HEK293T (cell line): ENCODE data around the gene TINAGL1.

Source experiments
- CTCF ChIA-PET: fragments of 350-600 bp; formaldehyde crosslinking; extraction: SDS; loops from one replicate; lab custom pipeline; 2021; ENCODE audit warnings: antibody characterized with exemption, inconsistent platforms; lab: Yijun Ruan, JAX
- POLR2A ChIA-PET: fragments of 350-600 bp; formaldehyde crosslinking; extraction: SDS; loops from one replicate; lab custom pipeline; 2020; ENCODE audit warnings: antibody characterized with exemption, inconsistent platforms; lab: Yijun Ruan, JAX
- DNase-seq: peaks from one replicate; pipeline ENCODE4 v3.0.0; 2012; ENCODE audit warnings: mixed read lengths; ENCODE audit errors: extremely low spot score
- ARNT ChIP-seq: fragments of 450-650 bp; IDR thresholded peaks from 2 replicates; pipeline ENCODE4 v1.6.1; 2017; ENCODE audit warnings: mild to moderate bottlenecking
- BHLHE40 ChIP-seq: fragments of 450-650 bp; IDR thresholded peaks from 2 replicates; pipeline ENCODE4 v1.6.1; 2016; ENCODE audit warnings: mild to moderate bottlenecking, moderate library complexity, borderline replicate concordance
- CTBP1 ChIP-seq: fragments of 450-650 bp; IDR thresholded peaks from 2 replicates; pipeline ENCODE4 v1.6.1; 2016; ENCODE audit warnings: borderline replicate concordance
- ELF4 ChIP-seq: fragments of 450-650 bp; IDR thresholded peaks from 2 replicates; pipeline ENCODE4 v1.6.1; 2017; ENCODE audit warnings: antibody characterized with exemption
- FOXA1 ChIP-seq: fragments of 450-650 bp; IDR thresholded peaks from 2 replicates; pipeline ENCODE4 v1.6.1; 2016; ENCODE audit warnings: mild to moderate bottlenecking
- FOXK2 ChIP-seq: fragments of 450-650 bp; IDR thresholded peaks from 2 replicates; pipeline ENCODE4 v1.6.1; 2016; ENCODE audit warnings: mild to moderate bottlenecking
- FOXM1 ChIP-seq: fragments of 450-650 bp; IDR thresholded peaks from 2 replicates; pipeline ENCODE4 v1.6.1; 2017; ENCODE audit warnings: mild to moderate bottlenecking, borderline replicate concordance
- HDGF ChIP-seq: fragments of 450-650 bp; IDR thresholded peaks from 2 replicates; pipeline ENCODE4 v1.6.1; 2017; ENCODE audit warnings: antibody characterized with exemption, borderline replicate concordance
- L3MBTL2 ChIP-seq: fragments of 450-650 bp; conservative IDR thresholded peaks from 2 replicates; pipeline ENCODE4 v1.6.1; 2016; ENCODE audit warnings: mild to moderate bottlenecking
- LEF1 ChIP-seq: fragments of 450-650 bp; IDR thresholded peaks from 2 replicates; pipeline ENCODE4 v1.6.1; 2017; ENCODE audit warnings: mild to moderate bottlenecking, borderline replicate concordance
- NFRKB ChIP-seq: fragments of 450-650 bp; IDR thresholded peaks from 2 replicates; pipeline ENCODE4 v1.6.1; 2016; ENCODE audit warnings: mild to moderate bottlenecking, moderate library complexity
- SP1 ChIP-seq: fragments of 450-650 bp; IDR thresholded peaks from 2 replicates; pipeline ENCODE4 v1.6.1; 2017
- SUZ12 ChIP-seq: fragments of 450-650 bp; IDR thresholded peaks from 2 replicates; pipeline ENCODE4 v1.6.1; 2016; ENCODE audit warnings: mild to moderate bottlenecking
- TARDBP ChIP-seq: fragments of 450-650 bp; IDR thresholded peaks from 2 replicates; pipeline ENCODE4 v1.6.1; 2016
- ZNF384 ChIP-seq: fragments of 450-650 bp; IDR thresholded peaks from 2 replicates; pipeline ENCODE4 v1.6.1; 2016
- TF ChIP-seq, protein P1 (sequence below): fragments of 450-650 bp; IDR thresholded peaks from 2 replicates; pipeline ENCODE4 v1.6.1; 2016

The TINAGL1 gene

DNA sequence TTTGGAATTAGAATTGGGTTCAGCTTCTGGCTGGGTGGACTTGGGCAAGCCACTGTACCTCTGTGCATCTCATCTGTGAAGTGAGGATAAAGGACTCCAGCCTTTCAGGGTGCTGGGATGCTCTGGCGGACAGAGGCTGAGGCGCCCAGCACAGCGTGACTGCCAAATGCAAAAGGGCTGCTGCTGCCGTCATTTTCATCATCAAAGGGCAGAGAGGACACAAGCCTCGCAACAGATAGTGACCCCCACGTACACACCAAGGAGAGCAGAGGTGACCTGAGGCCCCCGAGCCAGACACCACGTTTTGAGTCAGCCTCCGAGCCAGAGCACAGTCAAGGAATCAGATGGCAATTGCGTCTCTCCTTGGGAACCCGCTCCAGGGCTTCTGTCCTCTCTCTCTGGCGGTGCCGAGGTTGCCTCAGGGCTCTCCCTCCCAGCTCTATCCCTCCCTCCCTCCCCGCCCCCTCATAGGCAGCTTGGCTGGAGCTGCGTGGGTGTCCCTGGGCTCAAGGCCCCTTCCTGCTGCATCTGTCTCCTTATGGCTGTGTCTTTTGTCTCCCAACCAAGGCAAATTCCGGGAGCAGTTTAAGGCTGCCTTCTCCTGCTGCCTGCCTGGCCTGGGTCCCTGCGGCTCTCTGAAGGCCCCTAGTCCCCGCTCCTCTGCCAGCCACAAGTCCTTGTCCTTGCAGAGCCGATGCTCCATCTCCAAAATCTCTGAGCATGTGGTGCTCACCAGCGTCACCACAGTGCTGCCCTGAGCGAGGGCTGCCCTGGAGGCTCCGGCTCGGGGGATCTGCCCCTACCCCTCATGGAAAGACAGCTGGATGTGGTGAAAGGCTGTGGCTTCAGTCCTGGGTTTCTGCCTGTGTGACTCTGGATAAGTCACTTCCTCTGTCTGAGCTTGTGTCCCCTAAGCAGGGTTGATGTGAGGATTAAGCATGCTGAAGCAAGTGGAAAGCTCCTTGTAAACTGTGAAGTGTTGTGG lies 50.2 kb downstream of the TINAGL1 start:
- POLR2A ChIA-PET, result no interaction called here
- DNase-seq, result no peak
- CTCF ChIA-PET, result interaction anchor here (0.6 kb wide), 1 partner anchor 8 kb away, joined by 3 read pairs; no protein-coding TSS in a partner anchor
- TF ChIP-seq NFRKB, result no peak
- TF ChIP-seq, protein P1, sequence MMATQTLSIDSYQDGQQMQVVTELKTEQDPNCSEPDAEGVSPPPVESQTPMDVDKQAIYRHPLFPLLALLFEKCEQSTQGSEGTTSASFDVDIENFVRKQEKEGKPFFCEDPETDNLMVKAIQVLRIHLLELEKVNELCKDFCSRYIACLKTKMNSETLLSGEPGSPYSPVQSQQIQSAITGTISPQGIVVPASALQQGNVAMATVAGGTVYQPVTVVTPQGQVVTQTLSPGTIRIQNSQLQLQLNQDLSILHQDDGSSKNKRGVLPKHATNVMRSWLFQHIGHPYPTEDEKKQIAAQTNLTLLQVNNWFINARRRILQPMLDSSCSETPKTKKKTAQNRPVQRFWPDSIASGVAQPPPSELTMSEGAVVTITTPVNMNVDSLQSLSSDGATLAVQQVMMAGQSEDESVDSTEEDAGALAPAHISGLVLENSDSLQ, result no peak

DNA sequence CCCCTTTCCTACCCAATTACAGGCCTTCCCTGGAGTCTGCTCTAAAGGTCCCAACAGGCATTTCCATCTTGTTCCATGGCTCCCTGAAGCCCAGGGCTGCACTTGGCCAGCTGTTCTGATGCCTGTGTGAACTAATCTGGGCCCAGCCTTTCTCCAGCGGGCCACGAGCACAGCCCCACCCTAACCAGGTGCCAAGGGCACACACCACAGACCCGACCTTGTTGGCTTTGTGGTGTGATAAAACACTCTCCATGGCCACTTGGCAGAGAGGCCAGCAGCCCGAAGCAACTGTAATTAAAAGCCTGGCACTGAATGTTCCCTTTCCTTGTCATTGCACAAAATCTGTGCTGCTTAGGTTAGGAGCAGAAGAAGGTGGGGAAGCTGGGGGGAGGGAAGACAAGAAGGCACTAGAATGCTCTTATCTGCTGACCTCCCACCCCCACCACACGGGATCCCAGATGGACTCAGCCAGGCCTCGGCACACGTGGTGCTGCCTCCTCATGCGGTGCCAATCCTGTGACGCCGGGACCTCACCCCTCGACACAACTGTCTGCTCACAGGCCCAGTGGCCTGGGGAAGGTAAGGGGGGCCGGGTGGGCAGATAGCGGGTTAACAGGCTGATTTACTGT lies 51.1 kb downstream of the TINAGL1 start:
- no peak for DNase-seq
- ChIA-PET POLR2A (no interaction called here), CTCF (interaction anchor here (1.1 kb wide), 1 partner anchor 62 kb away, joined by 3 read pairs; no protein-coding TSS in a partner anchor)
- TF ChIP-seq HDGF, result no peak
- TF ChIP-seq, protein P1, result no peak
- no peak for TF ChIP-seq BHLHE40
- no peak for TF ChIP-seq FOXA1
- no peak for TF ChIP-seq SP1
- TF ChIP-seq FOXK2, result no peak
- TF ChIP-seq FOXM1, result no peak
- TF ChIP-seq NFRKB, result no peak
- no peak for TF ChIP-seq SUZ12

DNA sequence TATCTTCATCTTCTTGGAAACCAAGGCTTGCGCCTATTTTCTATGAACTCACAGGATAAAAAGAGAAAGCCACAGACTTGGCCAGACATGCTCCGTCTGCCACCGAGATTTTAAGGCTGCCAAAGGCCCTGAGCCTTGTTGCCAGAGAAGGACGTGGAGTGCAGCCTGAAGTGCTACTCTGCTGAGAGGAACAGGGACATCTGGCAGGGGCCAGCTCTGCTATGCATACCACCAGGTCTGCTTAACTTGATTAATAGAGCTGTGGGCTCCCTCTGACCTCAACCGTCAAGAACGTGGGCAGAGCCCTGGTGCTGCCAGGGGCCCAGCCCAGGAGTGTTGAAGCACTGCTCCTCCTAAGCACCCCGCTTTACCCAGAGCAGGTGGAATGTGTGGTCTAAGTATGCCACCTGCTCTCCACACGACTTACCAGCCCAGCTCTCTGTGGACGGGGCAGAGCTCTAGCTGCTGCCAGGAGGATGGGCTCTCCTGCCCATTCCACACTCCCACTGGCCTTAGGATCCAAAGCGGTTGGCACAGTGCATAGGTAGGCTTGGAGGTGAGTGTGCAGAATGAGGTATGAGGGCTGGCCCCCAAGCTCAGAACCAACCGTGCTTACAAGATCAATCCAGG lies 51.7 kb downstream of the TINAGL1 start:
- TF ChIP-seq FOXK2 (no peak), NFRKB (no peak), FOXM1 (no peak), TARDBP (no peak), LEF1 (no peak), L3MBTL2 (no peak), ARNT (no peak), SP1 (no peak), BHLHE40 (no peak), CTBP1 (no peak), HDGF (no peak), FOXA1 (no peak)
- TF ChIP-seq, protein P1, result no peak
- no peak for DNase-seq
- CTCF ChIA-PET, result interaction anchor here (1.1 kb wide), 1 partner anchor 63 kb away, joined by 3 read pairs; no protein-coding TSS in a partner anchor
- POLR2A ChIA-PET, result no interaction called here

DNA sequence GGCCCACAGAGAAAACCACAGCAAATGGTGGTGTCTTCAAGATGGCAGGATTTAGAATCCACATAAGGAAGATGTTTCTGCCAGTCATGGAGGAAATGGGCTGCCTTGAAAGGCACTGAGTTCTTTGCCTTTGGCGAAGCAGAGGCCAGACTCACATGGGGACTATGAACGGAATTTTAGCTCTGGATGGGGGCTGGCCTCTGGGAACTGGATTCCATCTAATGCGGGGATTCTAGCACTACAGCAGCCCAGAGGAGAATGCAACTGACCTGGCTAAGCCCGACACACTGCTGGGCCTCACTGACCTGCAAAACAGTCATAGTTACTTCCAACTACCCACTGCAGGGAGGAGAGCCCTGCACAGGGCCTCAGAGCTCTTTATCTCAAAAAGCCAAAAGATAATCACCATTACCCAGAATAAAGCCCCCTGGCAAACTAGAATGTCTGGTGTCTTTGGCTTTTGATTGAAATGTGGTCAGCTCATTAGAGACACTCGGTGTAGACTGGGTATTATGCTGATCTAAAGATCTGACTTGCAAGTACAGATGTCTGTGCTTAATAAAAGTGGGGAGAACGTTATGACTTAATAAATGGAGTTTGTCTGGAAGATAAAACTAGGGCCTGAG lies 52.7 kb downstream of the TINAGL1 start:
- ChIA-PET POLR2A (interaction anchor here (0.8 to 2.0 kb wide), 3 partner anchors 10 to 16 kb away, joined by 3 to 4 read pairs (median 4); partner anchors contain the start of gene PEF1), CTCF (interaction anchor here (1.1 kb wide), 1 partner anchor 64 kb away, joined by 3 read pairs; no protein-coding TSS in a partner anchor)
- no peak for DNase-seq
- TF ChIP-seq L3MBTL2 (no peak), ZNF384 (no peak), FOXK2 (no peak), ELF4 (no peak), FOXA1 (no peak), LEF1 (no peak), TARDBP (no peak), BHLHE40 (no peak), NFRKB (no peak), SP1 (no peak), HDGF (no peak), CTBP1 (no peak), FOXM1 (no peak), SUZ12 (no peak), ARNT (no peak)
- TF ChIP-seq, protein P1, result no peak

DNA sequence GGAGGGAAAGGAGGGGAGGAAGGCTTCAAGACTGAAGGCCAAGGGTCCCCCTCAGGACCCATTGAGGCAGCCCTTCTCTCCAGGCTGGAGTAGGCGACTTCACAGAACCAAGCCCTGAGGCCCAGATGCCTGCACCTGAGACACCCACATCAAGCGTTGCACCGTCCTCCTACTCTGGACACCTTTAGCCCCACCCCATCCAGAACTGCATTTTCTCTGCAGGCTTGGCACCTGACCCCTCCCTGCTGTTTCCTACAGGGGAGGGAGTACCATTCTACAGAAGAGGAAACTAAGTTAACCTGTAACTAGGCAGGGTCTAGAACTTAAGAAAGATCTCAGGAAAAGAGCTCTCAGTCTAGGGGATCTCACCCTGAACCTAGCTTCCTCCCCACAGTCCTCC lies 56.3 kb downstream of the TINAGL1 start:
- no peak for DNase-seq
- POLR2A ChIA-PET, result interaction anchor here (0.7 to 0.9 kb wide), 2 partner anchors 10 to 12 kb away, joined by 3 read pairs; partner anchors contain the start of gene PEF1
- TF ChIP-seq ELF4 (no peak), HDGF (no peak), SUZ12 (no peak), SP1 (no peak)
- CTCF ChIA-PET, result interaction anchor here (0.6 to 1.9 kb wide), 4 partner anchors 9 to 29 kb away, joined by 3 to 7 read pairs (median 3); partner anchors contain the start of gene PEF1
